ENCODE data around the gene NAGLU. TPM values are rescaled to one million over a fixed set of nuclear protein-coding genes. Genes with fewer than 3 reads are reported as not detected.
"Not testable (repeated sequence)": the region's sequence is repeated elsewhere in the genome, so short reads cannot be mapped to it uniquely, and the experiment has no call there.

NAGLU gene
- total and polyA plus RNA-seq, 4 experiments from 2014 or later = 8.5 to 22.8 (median 18.0) TPM

- no peaks in the 10 kb centered on the region for H3K9me3 Mint-ChIP-seq
- H3K27ac ChIP-seq (ENCODE audit: low read depth, low read length) = no peak overlapping the region
Observed at GRCh38 chr17:42543190-42544079, 7.4 kb downstream of the NAGLU start.

GRCh38 chr17:42544874-42545283 lies 8.8 kb downstream of the NAGLU start:
- H3K27me3 ChIP-seq (ENCODE audit: insufficient read depth, low read length) = no peaks in the 10 kb centered on the region
- no peaks in the 10 kb centered on the region for H3K36me3 ChIP-seq (ENCODE audit: insufficient read depth, low read length)
- ChIA-PET POLR2A (ENCODE audit: partially characterized antibody) (interaction anchor here (1.9 kb wide), 1 partner anchor 9 kb away, joined by 8 read pairs; the partner anchor contains the start of gene NAGLU), CTCF (ENCODE audit: partially characterized antibody) (no interaction called here)
- no peak overlapping the region for H3K27ac ChIP-seq (ENCODE audit: low read depth, low read length)
- H3K4me3 ChIP-seq (ENCODE audit: low read length in 2 of 2) = no peak overlapping the region
- H3K4me3 Mint-ChIP-seq = no peak overlapping the region
- peaks cover 0 to 4% of the 10 kb centered on the region in 2 donors for H3K36me3 Mint-ChIP-seq
- peaks cover 20% of the 10 kb centered on the region for H3K4me1 ChIP-seq (ENCODE audit: insufficient read depth, low read length)
- no peaks in the 10 kb centered on the region for H3K27me3 Mint-ChIP-seq
- intact Hi-C loops (cut with micrococcal nuclease) = no loop called here
- H3K9me3 ChIP-seq (ENCODE audit: control insufficient read depth in 1 of 2, low read length in 2 of 2) = no peaks in the 10 kb centered on the region
- peaks cover 15 to 27% (median 19%) of the 10 kb centered on the region in 4 donors for H3K4me1 Mint-ChIP-seq
- H3K27ac Mint-ChIP-seq = no peak overlapping the region
- no peak for DNase-seq
- no peaks in the 10 kb centered on the region for H3K9me3 Mint-ChIP-seq

More at GRCh38 chr17:42543190-42544079, 7.4 kb downstream of the NAGLU start:
- H3K36me3 ChIP-seq (ENCODE audit: insufficient read depth, low read length) = no peaks in the 10 kb centered on the region
- ChIA-PET CTCF (ENCODE audit: partially characterized antibody) (no interaction called here), POLR2A (ENCODE audit: partially characterized antibody) (interaction anchor here (1.0 to 1.4 kb wide), 3 partner anchors 11 to 66 kb away, joined by 3 to 4 read pairs (median 4); partner anchors contain the start of genes RETREG3 and TUBG1)
- H3K27me3 Mint-ChIP-seq = no peaks in the 10 kb centered on the region
- peaks cover 13 to 26% (median 17%) of the 10 kb centered on the region in 4 donors for H3K4me1 Mint-ChIP-seq
- no peak overlapping the region for H3K4me3 ChIP-seq (ENCODE audit: low read length in 2 of 2)
- intact Hi-C loops (cut with micrococcal nuclease) = no loop called here
- H3K27me3 ChIP-seq (ENCODE audit: insufficient read depth, low read length) = no peaks in the 10 kb centered on the region
- H3K27ac Mint-ChIP-seq = peak overlapping the region in 1 of 7 donors; percentile 22
- peaks cover 14% of the 10 kb centered on the region for H3K4me1 ChIP-seq (ENCODE audit: insufficient read depth, low read length)
- DNase-seq = no peak
- H3K4me3 Mint-ChIP-seq = no peak overlapping the region
- H3K9me3 ChIP-seq (ENCODE audit: control insufficient read depth in 1 of 2, low read length in 2 of 2) = no peaks in the 10 kb centered on the region
- peaks cover 0 to 4% of the 10 kb centered on the region in 2 donors for H3K36me3 Mint-ChIP-seq

GRCh38 chr17:42545755-42546505 lies 9.9 kb downstream of the NAGLU start:
- H3K36me3 Mint-ChIP-seq; H3K36me3 ChIP-seq (ENCODE audit: insufficient read depth, low read length); intact Hi-C loops (cut with micrococcal nuclease); H3K9me3 Mint-ChIP-seq; DNase-seq; H3K27ac Mint-ChIP-seq; H3K4me3 Mint-ChIP-seq; H3K9me3 ChIP-seq (ENCODE audit: control insufficient read depth in 1 of 2, low read length in 2 of 2); H3K27ac ChIP-seq (ENCODE audit: low read depth, low read length); H3K27me3 Mint-ChIP-seq; H3K27me3 ChIP-seq (ENCODE audit: insufficient read depth, low read length); H3K4me3 ChIP-seq (ENCODE audit: low read length in 2 of 2): not testable (repeated sequence)
- POLR2A ChIA-PET (ENCODE audit: partially characterized antibody) = interaction anchor here (1.9 kb wide), 1 partner anchor 10 kb away, joined by 8 read pairs; the partner anchor contains the start of gene NAGLU
- H3K4me1 ChIP-seq (ENCODE audit: insufficient read depth, low read length) = peaks cover 16% of the 10 kb centered on the region
- CTCF ChIA-PET (ENCODE audit: partially characterized antibody) = interaction anchor here (0.6 to 3.6 kb wide), 4 partner anchors 9 to 187 kb away, joined by 3 to 25 read pairs (median 3); partner anchors contain the start of gene PSMC3IP
- H3K4me1 Mint-ChIP-seq = peaks cover 12 to 21% (median 16%) of the 10 kb centered on the region in 4 donors

GRCh38 chr17:42547001-42547461 lies 11.0 kb downstream of the NAGLU start:
- no peak overlapping the region for H3K27ac Mint-ChIP-seq
- DNase-seq = no peak
- no peaks in the 10 kb centered on the region for H3K27me3 Mint-ChIP-seq
- H3K27ac ChIP-seq (ENCODE audit: low read depth, low read length) = no peak overlapping the region
- no peak overlapping the region for H3K4me3 ChIP-seq (ENCODE audit: low read length in 2 of 2)
- CTCF ChIA-PET (ENCODE audit: partially characterized antibody) = interaction anchor here (0.7 to 3.6 kb wide), 5 partner anchors 9 to 43 kb away, joined by 3 to 25 read pairs (median 5); partner anchors contain the start of gene PSMC3IP
- peak overlapping the region in 1 of 8 donors; percentile 16 for H3K4me3 Mint-ChIP-seq
- H3K9me3 Mint-ChIP-seq = no peaks in the 10 kb centered on the region
- no peaks in the 10 kb centered on the region for H3K27me3 ChIP-seq (ENCODE audit: insufficient read depth, low read length)
- no peaks in the 10 kb centered on the region for H3K9me3 ChIP-seq (ENCODE audit: control insufficient read depth in 1 of 2, low read length in 2 of 2)
- H3K4me1 Mint-ChIP-seq = peaks cover 6 to 14% (median 10%) of the 10 kb centered on the region in 4 donors
- peaks cover 7% of the 10 kb centered on the region for H3K4me1 ChIP-seq (ENCODE audit: insufficient read depth, low read length)
- POLR2A ChIA-PET (ENCODE audit: partially characterized antibody) = interaction anchor here (0.6 to 2.8 kb wide), 2 partner anchors 9 to 11 kb away, joined by 4 to 22 read pairs; partner anchors contain the start of gene NAGLU
- intact Hi-C loops (cut with micrococcal nuclease) = no loop called here
- no peaks in the 10 kb centered on the region for H3K36me3 Mint-ChIP-seq
- H3K36me3 ChIP-seq (ENCODE audit: insufficient read depth, low read length) = no peaks in the 10 kb centered on the region

GRCh38 chr17:42547698-42548069 lies 11.6 kb downstream of the NAGLU start:
- no peaks in the 10 kb centered on the region for H3K9me3 Mint-ChIP-seq
- H3K27me3 Mint-ChIP-seq = no peaks in the 10 kb centered on the region
- intact Hi-C loops (cut with micrococcal nuclease) = no loop called here
- no peak overlapping the region for H3K27ac ChIP-seq (ENCODE audit: low read depth, low read length)
- H3K27me3 ChIP-seq (ENCODE audit: insufficient read depth, low read length) = no peaks in the 10 kb centered on the region
- H3K4me3 Mint-ChIP-seq = peak overlapping the region in 2 of 8 donors; percentile 46 to 55
- H3K9me3 ChIP-seq (ENCODE audit: control insufficient read depth in 1 of 2, low read length in 2 of 2) = no peaks in the 10 kb centered on the region
- H3K36me3 Mint-ChIP-seq = no peaks in the 10 kb centered on the region
- no peak overlapping the region for H3K4me3 ChIP-seq (ENCODE audit: low read length in 2 of 2)
- no peaks in the 10 kb centered on the region for H3K36me3 ChIP-seq (ENCODE audit: insufficient read depth, low read length)
- peaks cover 7% of the 10 kb centered on the region for H3K4me1 ChIP-seq (ENCODE audit: insufficient read depth, low read length)
- no peak for DNase-seq
- H3K4me1 Mint-ChIP-seq = peaks cover 6 to 16% (median 10%) of the 10 kb centered on the region in 4 donors
- POLR2A ChIA-PET (ENCODE audit: partially characterized antibody) = interaction anchor here (1.0 to 2.8 kb wide), 5 partner anchors 9 to 30 kb away, joined by 5 to 22 read pairs (median 6); partner anchors contain the start of genes NAGLU and PSMC3IP
- CTCF ChIA-PET (ENCODE audit: partially characterized antibody) = interaction anchor here (1.0 to 3.6 kb wide), 10 partner anchors 9 to 62 kb away, joined by 3 to 25 read pairs (median 4); partner anchors contain the start of genes PSMC3IP, RETREG3 and TUBG1
- no peak overlapping the region for H3K27ac Mint-ChIP-seq

- no peaks in the 10 kb centered on the region for H3K36me3 ChIP-seq (ENCODE audit: insufficient read depth, low read length)
- CTCF ChIA-PET (ENCODE audit: partially characterized antibody) = interaction anchor here (0.5 to 3.6 kb wide), 20 partner anchors 10 to 131 kb away, joined by 3 to 25 read pairs (median 4); partner anchors contain the start of genes NAGLU, PSMC3IP, RETREG3 and TUBG1
- no peaks in the 10 kb centered on the region for H3K27me3 Mint-ChIP-seq
- POLR2A ChIA-PET (ENCODE audit: partially characterized antibody) = interaction anchor here (0.5 to 2.8 kb wide), 8 partner anchors 9 to 225 kb away, joined by 3 to 22 read pairs (median 6); partner anchors contain the start of genes NAGLU, PSMC3IP and VPS25
- H3K27ac Mint-ChIP-seq = no peak overlapping the region
- no peaks in the 10 kb centered on the region for H3K9me3 ChIP-seq (ENCODE audit: control insufficient read depth in 1 of 2, low read length in 2 of 2)
- peaks cover 7% of the 10 kb centered on the region for H3K4me1 ChIP-seq (ENCODE audit: insufficient read depth, low read length)
- H3K4me1 Mint-ChIP-seq = peaks cover 6 to 22% (median 10%) of the 10 kb centered on the region in 4 donors
- H3K36me3 Mint-ChIP-seq = no peaks in the 10 kb centered on the region
- intact Hi-C loops (cut with micrococcal nuclease) = no loop called here
- H3K4me3 Mint-ChIP-seq = peak overlapping the region in 5 of 8 donors; percentile 36 to 59 (median 56)
- H3K27ac ChIP-seq (ENCODE audit: low read depth, low read length) = no peak overlapping the region
- peak overlapping the region in 1 of 2 donors; percentile 45 for H3K4me3 ChIP-seq (ENCODE audit: low read length in 2 of 2)
- no peaks in the 10 kb centered on the region for H3K9me3 Mint-ChIP-seq
- peak; percentile 62 to 79 (median 69) for DNase-seq
- no peaks in the 10 kb centered on the region for H3K27me3 ChIP-seq (ENCODE audit: insufficient read depth, low read length)
Observed at GRCh38 chr17:42548070-42548837, 12.2 kb downstream of the NAGLU start.
